AG20443 (cell line): ENCODE results near the gene MMP27.
"Not testable (repeated sequence)": the region's sequence is repeated elsewhere in the genome, so short reads cannot be mapped to it uniquely, and the experiment has no call there.

Experiments used
- DNase-seq: peaks from one replicate; pipeline ENCODE4 v3.0.0; 2012; ENCODE audit warnings: low spot score, mixed read lengths

The MMP27 gene

DNA sequence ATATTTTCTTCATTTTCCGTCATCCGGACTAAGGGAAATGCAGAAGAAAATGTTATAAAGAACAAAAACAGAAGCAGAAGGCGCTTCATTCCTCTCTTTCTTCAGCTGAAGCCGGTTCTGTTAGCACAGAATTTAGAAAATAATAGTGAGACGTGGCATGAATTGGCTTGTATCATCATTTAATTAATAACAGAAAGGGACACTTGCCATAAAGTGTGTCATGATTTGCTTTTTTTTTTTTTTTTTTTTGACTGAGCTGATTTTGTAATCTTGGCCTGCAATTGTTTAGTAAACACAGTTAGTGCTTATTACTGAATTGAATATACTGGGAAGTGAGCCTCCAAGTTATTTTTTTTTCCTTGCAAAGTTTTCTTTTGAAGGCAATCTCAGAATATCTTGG lies at the start of gene MMP27:
Gene MMP27, minus strand, starts transcription at position 144 of the 400 bp plus-strand sequence. Its CDS starts 55 bp downstream, at position 89.
- peak; percentile 17 for DNase-seq

DNA sequence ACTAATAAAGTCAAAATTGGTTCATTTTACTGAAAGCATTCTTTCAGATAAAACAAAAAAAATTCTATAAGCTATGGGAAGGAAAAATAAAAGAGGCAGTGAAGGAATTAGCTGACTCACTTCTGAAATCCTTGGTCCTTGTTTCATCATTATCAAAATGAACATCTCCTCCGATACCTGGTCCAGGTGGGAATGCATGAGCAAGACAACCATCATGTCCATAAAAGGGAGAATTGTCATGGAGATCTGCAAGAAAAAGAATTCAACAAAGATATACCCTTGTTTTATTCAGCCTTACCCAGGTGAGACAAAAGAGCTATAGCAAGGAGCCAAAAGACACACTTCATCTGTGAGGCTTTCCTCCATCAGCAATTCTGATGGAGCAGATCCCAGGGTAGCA lies 47.7 kb upstream of the MMP27 start:
- DNase-seq = no peak

- DNase-seq = no peak
These were observed 46.1 kb upstream of the MMP27 start for GRCh38 chr11:102751673-102752072.

DNA sequence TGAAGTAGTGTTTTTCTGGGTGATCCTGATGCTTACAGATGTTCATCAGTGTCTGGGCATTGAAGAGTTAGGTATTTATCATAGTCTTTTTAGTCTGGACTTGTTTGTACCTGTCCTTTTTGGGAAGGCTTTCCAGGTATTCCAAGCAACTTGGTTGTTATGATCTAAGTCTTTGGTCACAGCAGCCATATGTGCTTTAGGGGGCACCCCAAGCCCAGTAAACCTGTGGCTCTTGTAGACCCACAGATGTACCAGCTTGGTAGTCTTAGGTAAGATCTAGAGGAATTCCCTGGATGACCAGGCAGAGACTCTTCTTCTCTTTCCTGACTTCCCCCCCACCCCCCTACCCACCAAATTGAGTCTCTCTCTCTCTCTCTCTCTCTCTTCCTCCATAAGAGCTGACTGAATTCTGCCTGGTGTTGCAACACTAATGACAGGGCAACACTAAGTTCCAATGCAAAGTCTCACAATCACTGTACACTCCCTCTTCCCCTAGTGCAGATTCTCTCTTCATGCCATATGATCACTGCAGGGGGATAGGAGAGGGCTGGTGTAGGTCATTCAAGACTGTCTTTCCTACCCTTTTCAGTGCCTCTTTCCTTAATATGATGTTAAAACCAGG lies 43.6 kb upstream of the MMP27 start:
- no peak for DNase-seq

- DNase-seq = not testable (repeated sequence)
These were observed 41.4 kb upstream of the MMP27 start for GRCh38 chr11:102746746-102747578.

DNA sequence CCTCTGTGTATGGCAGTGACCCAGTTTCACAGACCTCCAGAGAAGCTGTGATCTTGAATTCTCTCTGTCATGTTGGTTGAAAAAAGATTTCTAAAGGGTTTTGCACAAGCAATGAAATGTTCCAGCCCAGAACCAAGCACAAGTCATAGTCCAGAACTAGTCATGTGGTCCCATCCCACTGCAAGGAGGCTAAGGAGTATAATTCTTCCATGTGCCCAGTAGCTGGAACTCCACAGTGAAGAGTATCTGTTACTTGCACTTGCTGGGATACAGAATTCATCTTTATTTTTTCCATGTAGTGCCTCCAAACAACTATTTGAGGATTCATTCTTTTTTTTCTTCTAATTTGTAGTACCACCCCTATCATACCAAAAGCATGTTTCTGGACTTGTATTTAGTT lies 29.1 kb upstream of the MMP27 start:
- DNase-seq = no peak

DNA sequence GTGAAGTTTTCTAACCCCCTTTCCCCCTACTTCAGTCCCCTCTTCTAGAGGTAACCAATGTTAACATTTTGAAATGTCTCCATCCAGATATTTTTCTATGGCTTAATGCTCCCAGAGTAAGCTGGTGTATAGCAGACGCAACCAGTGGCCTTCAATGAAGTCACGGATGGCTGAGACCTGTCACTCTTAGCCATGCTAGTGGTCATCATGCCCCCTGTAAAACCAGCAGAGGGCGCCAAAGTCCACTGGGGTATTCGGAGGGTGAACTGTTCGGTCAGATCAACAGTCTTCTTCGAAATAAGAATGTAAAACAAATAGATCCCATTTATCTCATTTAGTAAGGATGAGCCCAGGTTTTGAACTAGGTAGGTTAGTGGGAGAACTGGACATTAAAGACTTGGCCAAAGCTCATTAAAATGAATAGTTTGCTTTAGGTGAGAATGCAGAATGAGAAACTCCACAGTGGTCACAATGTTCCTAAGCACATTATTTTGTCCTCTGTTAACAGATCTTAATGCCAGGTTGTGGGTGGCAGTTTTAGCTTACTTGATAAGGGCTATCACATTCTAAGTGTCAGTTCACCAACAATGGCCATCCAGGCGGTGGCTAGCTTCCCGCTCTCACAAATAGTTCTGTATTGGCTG lies 27.8 kb upstream of the MMP27 start:
- peak; percentile 66 for DNase-seq

DNA sequence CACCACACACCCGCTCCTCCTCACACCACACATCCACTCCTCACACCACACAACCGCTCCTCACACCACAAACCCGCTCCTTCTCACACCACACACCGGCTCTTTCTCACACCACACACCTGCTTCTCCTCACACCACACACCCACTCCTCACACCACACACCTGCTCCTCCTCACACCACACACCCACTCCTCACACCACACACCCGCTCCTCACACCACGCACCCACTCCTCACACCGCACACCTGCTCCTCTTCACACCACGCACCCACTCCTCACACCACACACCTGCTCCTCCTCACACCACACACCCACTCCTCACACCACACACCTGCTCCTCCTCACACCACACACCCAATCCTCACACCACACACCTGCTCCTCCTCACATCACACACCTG lies 25.4 kb upstream of the MMP27 start:
- DNase-seq = not testable (repeated sequence)

DNA sequence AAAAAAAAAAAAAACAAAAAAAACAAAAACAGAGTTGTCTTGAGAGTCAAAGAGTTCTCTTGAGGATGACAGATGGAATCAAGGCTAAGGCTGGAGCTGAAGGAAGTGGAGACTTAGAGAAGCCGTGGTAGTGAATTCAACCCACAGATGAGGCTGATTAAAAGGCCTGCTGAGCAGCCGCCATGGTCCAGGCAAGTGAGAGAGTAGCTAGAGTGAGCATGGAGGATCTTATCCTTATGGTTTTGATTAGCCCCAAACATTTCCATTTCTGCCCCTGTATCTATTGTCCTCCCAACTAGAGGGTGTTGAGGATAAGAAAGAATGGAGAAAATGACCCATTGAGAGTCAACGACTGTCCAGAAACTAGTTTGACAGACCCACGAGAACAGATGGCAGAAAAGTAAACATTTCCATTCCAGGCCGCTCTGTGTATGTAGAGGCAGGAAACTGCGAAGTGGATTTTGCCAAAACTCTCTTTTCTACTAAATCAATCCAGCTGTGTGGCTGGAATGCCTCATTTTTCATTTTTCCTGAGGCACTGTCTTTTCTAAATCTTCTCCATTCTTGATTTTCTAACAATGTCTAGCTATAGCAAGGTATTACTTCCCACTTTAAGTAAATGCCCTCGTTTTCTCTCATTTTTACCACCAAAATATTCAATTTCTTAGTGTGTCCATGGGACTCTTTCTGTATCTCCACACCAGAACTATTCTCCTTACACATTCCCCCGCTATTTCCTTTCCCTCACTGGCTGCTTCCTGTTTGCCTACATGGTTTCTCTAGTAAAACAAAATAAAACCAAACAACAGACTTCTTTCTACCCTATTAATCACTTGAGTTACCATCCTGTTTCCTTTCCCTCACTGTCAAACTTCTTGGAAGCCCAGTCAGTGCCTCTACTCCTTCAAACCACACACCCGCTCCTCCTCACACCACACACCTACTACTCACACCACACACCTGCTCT lies 24.6 kb upstream of the MMP27 start:
- peak; percentile 41 for DNase-seq

DNA sequence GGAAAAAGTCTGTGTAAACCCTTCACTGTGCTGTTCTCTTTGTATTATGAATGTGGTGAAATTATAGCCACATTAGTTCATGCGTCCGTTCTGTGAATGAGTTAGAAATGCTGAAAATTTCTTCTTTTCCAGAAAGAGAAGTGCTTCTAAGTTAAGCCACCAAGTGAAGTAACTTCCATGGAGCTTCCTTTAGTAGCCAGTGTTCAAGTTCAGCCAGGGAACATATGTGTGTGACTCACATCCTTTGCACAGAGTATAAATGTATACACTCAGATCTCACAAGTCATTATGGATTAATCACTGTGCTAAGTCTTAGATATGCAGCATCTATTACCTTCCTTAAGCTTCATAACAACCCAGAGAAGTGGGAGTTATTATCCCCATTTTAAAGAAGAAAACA lies 22.3 kb upstream of the MMP27 start:
- no peak for DNase-seq

DNA sequence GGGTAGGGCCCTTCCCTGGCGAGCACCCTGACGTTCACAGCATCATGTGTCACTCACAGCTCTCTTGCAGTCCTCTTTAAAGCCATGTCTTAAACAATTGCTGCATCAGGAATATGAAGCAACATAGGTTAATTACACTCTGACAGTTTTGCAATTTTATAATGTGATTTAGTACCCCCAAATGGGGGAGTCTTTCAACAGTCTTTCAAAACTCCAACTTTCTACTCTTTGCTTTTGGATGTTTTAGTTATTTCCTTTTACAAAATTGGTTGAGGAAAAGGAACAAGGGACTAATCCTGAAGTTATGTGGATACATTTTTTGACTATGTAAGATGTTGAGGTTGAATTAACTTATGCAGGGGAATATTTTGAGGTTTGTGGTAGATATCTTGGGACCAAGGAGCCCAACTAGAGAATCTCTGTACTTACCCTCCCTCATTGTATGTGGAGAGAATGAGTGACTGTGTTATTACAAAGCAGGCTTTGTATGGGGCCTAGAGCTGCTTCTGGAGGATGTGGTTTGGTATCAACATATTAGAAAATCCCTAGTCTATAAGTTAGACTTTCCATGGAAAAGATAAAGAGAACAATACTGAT lies 19.4 kb upstream of the MMP27 start, which contains the start of gene MMP8:
Gene MMP8, minus strand, starts transcription at position 51 of the 597 bp plus-strand sequence. CDS start 99 bp downstream, outside the sequence.
- DNase-seq = no peak

DNA sequence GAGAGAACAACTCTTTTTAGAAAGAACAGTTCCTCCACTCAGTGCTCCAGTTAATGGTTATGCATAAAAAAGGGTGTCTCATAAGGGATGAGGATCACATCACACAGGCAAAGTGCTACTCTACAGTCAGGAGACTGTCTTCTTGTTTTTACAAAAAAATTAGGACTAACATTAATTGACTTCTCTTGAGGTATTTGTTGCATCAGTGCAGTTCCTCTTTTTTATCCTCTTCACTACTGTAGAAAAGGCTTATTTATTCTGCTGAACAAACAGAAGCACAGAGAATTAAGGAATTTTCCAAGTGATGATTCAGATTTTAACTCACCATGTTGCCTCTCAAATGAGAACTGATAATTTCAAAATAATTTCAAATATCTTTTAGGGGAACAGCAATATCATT lies 17.3 kb upstream of the MMP27 start:
- DNase-seq = no peak

DNA sequence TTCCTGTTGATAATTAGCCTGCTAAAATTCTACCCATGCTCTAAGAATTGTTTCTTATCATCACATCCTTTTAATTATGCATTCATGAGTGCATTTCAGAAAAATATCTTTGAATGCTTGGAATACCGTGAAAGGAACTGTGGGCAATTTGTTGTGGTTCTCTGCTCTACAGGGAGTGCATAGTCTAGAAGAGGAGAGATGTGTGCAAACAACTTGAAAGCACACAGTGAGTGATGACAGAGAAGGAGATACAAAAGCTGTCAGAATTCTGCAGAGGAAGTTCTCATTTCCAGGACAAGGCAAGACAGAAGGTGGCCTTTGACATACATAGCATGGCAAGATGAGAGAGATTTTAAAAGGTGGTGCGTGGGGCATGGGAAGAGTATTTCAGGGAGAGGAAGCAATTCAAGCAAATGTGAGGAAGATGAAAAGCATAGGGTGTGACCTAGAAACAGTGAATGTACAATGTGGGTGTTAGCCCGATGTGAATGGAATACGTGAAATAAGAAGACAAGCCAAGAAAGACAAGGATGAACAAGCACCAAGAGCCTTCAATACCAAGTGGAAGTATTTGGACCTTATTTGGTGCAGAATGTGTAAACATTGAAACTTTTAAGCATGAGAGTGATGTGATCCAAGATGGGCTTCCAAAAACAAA lies 14.2 kb upstream of the MMP27 start:
- no peak for DNase-seq

DNA sequence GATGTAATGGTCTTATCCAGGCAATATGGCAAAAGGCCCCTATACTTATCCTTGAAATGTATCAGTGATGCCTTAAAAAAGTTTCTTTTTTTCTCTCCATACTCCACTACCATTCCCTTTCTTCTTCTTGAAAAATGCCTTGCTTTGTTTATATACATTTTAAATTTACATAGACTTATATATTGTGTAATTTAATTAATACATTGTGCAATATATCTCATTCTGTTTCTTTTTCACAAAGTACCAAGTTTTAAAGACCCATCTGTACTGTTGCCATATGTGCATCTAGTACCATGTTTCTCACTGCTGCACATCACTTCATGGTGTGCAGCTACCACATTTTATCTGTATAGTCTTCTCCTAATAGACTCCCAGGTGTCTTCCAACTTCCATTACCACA lies 11.7 kb upstream of the MMP27 start:
- no peak for DNase-seq

- DNase-seq = no peak
These were observed 11.0 kb upstream of the MMP27 start for GRCh38 chr11:102716527-102716926.

DNA sequence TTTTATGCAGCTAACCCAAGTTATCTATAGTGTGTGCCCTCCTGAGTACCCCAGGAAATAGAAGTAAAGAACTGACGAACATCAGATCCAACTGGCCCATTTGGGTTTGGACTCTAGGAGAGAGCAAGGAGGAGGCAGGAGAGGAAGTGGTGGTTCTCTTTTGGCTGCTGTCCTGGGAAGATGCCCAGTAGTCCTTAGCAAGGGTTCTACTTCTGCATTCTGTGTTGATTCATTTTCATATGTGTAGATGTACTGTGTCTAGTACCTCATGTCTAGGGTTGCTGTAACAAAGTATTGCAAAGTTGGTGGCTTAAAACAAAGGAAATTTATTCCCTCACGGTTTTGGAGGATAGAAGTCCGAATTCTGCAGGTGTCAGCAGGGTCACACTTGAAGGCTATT lies 6.6 kb upstream of the MMP27 start:
- no peak for DNase-seq

GRCh38 chr11:102709201-102709945 lies 3.8 kb upstream of the MMP27 start:
- peak; percentile 56 for DNase-seq

- no peak for DNase-seq
These were observed 3.1 kb upstream of the MMP27 start for GRCh38 chr11:102708654-102709053.

DNA sequence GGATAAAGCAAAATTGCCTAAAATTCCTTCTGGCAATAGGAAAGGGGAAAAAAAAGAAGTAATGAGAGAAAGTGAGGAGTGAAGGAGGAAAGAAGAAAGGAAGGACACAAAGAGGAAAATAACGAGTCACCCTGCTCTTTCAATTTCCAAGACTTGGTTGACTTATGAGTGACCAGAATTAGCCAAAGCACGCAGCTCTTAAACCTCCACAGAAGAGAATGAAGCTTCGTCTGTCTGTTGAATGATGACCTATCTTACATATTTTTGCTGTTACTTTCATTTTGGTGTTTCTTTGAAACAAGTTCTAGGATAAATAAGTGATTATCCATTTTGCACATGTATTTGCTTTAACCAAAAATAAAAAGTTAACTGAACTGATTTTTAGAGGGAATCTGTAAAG lies 728 bp downstream of the MMP27 start:
- no peak for DNase-seq

GRCh38 chr11:102703826-102704493 lies 1.6 kb downstream of the MMP27 start:
- DNase-seq = no peak
